Measurements from ENCODE around the gene GRM4. TPM values are rescaled to one million over a fixed set of nuclear protein-coding genes. Genes with fewer than 3 reads are reported as not detected.

The GRM4 gene
- polyA plus RNA-seq, 1 of the 3 experiments (the other 2 are of a cell fraction): not detected

- no peaks in the 10 kb centered on the region for H3K9me3 ChIP-seq
- peaks cover 0 to 4% of the 10 kb centered on the region in 2 experiments; a peak in 1 of 4 replicates for H3K4me1 ChIP-seq (ENCODE audit: control insufficient read depth in 1 of 2, insufficient read depth in 2 of 2, low read depth in 1 of 2, low read length in 1 of 2)
- no peak overlapping the region for H2AFZ ChIP-seq (ENCODE audit: low read depth)
- H3K36me3 ChIP-seq (replicated peaks in 1 of 2; ENCODE audit: control insufficient read depth in 1 of 2, insufficient read depth in 2 of 2, low read length in 1 of 2): no peaks in the 10 kb centered on the region
- POLR2A ChIA-PET: no interaction called here
- no peak overlapping the region for H3K4me3 ChIP-seq (ENCODE audit: low read depth in 2 of 2, low read length in 1 of 2)
- H3K9me2 ChIP-seq: no peaks in the 10 kb centered on the region
- no peak overlapping the region for H3K4me2 ChIP-seq
- H3K9ac ChIP-seq: no peak overlapping the region
- H3K27me3 ChIP-seq (ENCODE audit: insufficient read depth): peaks cover 4% of the 10 kb centered on the region; the same call in 1 of the 2 replicates
- no peaks in the 10 kb centered on the region for H4K20me1 ChIP-seq (ENCODE audit: insufficient read depth)
- H3K79me2 ChIP-seq (ENCODE audit: insufficient read depth): no peaks in the 10 kb centered on the region
- H3F3A ChIP-seq (replicated peaks; ENCODE audit: insufficient read depth): no peaks in the 10 kb centered on the region
- TF ChIP-seq EZH2phosphoT487 (IDR thresholded peaks at IDR 0.05; ENCODE audit: borderline replicate concordance, low read depth): no peak
- no peak for TF ChIP-seq RXRA (IDR thresholded peaks at IDR 0.05; ENCODE audit: borderline replicate concordance, low read depth)
- TF ChIP-seq EP300 (IDR thresholded peaks at IDR 0.05; ENCODE audit: borderline replicate concordance in 1 of 2, low read depth in 1 of 2, low read length in 1 of 2): no peak
- no peak for TF ChIP-seq GATA2 (CRISPR knock-in tag; IDR thresholded peaks at IDR 0.05)
- no peak for TF ChIP-seq SIN3A (IDR thresholded peaks at IDR 0.05; ENCODE audit: borderline replicate concordance, low read depth, low read length)
- TF ChIP-seq GABPA (IDR thresholded peaks at IDR 0.05; ENCODE audit: low read depth): no peak
- no peak for TF ChIP-seq JUND (IDR thresholded peaks at IDR 0.05)
- no peak for TF ChIP-seq POLR2AphosphoS5 (IDR thresholded peaks at IDR 0.05; ENCODE audit: low read depth, low read length)
- no peak for TF ChIP-seq RCOR1 (IDR thresholded peaks at IDR 0.05; ENCODE audit: low read length)
- TF ChIP-seq, protein P1, sequence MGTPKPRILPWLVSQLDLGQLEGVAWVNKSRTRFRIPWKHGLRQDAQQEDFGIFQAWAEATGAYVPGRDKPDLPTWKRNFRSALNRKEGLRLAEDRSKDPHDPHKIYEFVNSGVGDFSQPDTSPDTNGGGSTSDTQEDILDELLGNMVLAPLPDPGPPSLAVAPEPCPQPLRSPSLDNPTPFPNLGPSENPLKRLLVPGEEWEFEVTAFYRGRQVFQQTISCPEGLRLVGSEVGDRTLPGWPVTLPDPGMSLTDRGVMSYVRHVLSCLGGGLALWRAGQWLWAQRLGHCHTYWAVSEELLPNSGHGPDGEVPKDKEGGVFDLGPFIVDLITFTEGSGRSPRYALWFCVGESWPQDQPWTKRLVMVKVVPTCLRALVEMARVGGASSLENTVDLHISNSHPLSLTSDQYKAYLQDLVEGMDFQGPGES (IDR thresholded peaks at IDR 0.05; ENCODE audit: low read depth, low read length): no peak
- no peak for TF ChIP-seq YY1 (IDR thresholded peaks at IDR 0.05; ENCODE audit: low read depth)
- TF ChIP-seq FOXM1 (IDR thresholded peaks at IDR 0.05; ENCODE audit: low read depth): no peak
- no peak for TF ChIP-seq RAD21 (IDR thresholded peaks at IDR 0.05; ENCODE audit: low read length)
- no peak for TF ChIP-seq RFX5 (IDR thresholded peaks at IDR 0.05; ENCODE audit: low read length)
- TF ChIP-seq TAF1 (IDR thresholded peaks at IDR 0.05; ENCODE audit: borderline replicate concordance, low read depth, low read length): no peak
- no peak for TF ChIP-seq MAX (IDR thresholded peaks at IDR 0.05; ENCODE audit: low read depth)
- no peak for TF ChIP-seq FOXJ3 (CRISPR knock-in tag; IDR thresholded peaks at IDR 0.05)
- TF ChIP-seq, protein P2, sequence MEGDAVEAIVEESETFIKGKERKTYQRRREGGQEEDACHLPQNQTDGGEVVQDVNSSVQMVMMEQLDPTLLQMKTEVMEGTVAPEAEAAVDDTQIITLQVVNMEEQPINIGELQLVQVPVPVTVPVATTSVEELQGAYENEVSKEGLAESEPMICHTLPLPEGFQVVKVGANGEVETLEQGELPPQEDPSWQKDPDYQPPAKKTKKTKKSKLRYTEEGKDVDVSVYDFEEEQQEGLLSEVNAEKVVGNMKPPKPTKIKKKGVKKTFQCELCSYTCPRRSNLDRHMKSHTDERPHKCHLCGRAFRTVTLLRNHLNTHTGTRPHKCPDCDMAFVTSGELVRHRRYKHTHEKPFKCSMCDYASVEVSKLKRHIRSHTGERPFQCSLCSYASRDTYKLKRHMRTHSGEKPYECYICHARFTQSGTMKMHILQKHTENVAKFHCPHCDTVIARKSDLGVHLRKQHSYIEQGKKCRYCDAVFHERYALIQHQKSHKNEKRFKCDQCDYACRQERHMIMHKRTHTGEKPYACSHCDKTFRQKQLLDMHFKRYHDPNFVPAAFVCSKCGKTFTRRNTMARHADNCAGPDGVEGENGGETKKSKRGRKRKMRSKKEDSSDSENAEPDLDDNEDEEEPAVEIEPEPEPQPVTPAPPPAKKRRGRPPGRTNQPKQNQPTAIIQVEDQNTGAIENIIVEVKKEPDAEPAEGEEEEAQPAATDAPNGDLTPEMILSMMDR (IDR thresholded peaks at IDR 0.05): no peak
- TF ChIP-seq TEAD4 (IDR thresholded peaks at IDR 0.05; ENCODE audit: borderline replicate concordance, insufficient read depth): no peak
- CTCF ChIA-PET: interaction anchor here (2.8 kb wide), 1 partner anchor 41 kb away, joined by 13 read pairs; no protein-coding TSS in a partner anchor
- DNase-seq: no peak
- 18% methylated on average over 3 of the region's 3 CpGs for WGBS (ENCODE audit: low lambda C conversion rate)
- no peak overlapping the region for H3K27ac ChIP-seq (ENCODE audit: low read depth in 2 of 2, low read length in 1 of 2)
Observed at GRCh38 chr6:34113532-34113931, 32.4 kb downstream of the GRM4 start.

Measured in SK-N-SH (cell line).